ENCODE measurements around the gene GPR183. TPM values are rescaled to one million over a fixed set of nuclear protein-coding genes. Genes with fewer than 3 reads are reported as not detected.
A peak's percentile ranks its signal among the peaks of the same experiment; 100 is the strongest.

The GPR183 gene
- total and polyA plus RNA-seq, 10 of the 15 experiments (the other 5 are each of a cell fraction or from before 2014, with no cell fraction given) = 134 to 669 (median 225) TPM

DNA sequence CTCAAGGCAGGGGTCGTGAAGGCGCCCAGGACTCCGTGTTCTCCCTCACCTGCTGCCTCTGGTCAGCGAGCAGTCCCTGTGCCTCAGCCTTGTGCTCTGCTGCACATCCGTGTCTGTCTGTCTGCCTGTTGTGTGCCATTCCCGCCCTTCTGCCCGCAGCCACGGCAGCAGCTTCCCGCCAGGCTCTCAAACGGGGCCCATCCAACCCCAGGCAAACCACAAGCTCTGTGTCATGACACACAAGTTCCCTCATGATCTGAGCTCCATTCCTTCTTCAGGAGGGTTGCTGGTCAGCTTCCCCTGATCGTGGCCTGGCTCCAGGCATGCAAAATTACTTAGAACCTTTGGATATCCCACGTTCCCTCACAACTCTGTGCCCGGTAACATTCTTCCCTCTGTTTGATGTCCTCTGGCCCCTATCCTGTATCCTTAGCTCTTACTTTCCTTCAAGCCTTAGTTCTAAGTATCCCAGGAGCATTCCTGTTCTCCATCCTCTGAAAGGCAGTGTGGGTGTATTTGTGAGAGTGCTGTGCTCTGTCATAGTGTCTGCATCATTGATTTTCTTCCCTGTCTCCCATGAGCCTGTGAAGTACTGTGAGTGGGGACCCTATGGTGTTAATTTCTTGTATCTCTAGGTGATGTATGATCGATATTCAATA lies 3.2 kb downstream of the GPR183 start:
- in situ Hi-C loops (cut with MboI) = no loop called here
- H3K4me3 ChIP-seq = peak overlapping the region; percentile 98
- TF ChIP-seq KLF5 (IDR thresholded peaks at IDR 0.05; ENCODE audit: partially characterized antibody) (no peak), POLR2AphosphoS2 (IDR thresholded peaks at IDR 0.05; ENCODE audit: low read depth, low read length) (peak; percentile 67; the same call in 1 of the 2 replicates), WRNIP1 (IDR thresholded peaks at IDR 0.05; ENCODE audit: borderline replicate concordance, low read depth, low read length) (no peak), NFYB (IDR thresholded peaks at IDR 0.05; ENCODE audit: insufficient read depth, low read depth, low read length) (no peak), FOXM1 (IDR thresholded peaks at IDR 0.05; ENCODE audit: low read depth, low read length) (no peak), ZZZ3 (IDR thresholded peaks at IDR 0.05; ENCODE audit: control insufficient read depth, insufficient read length, low read depth) (no peak), MTA3 (IDR thresholded peaks at IDR 0.05; ENCODE audit: borderline replicate concordance, low read length) (0 out of 2 replicates have a peak, but pooled peaks have one; percentile 15), SMARCA5 (IDR thresholded peaks at IDR 0.05) (no peak), YY1 (IDR thresholded peaks at IDR 0.05; ENCODE audit: low read depth, low read length) (no peak), BACH1 (IDR thresholded peaks at IDR 0.05; ENCODE audit: borderline replicate concordance) (peak; percentile 84), RAD51 (IDR thresholded peaks at IDR 0.05) (no peak), CREM (IDR thresholded peaks at IDR 0.05; ENCODE audit: low read depth) (0 out of 2 replicates have a peak, but pooled peaks have one; percentile 11), HDAC2 (IDR thresholded peaks at IDR 0.05) (no peak), SIN3A (IDR thresholded peaks at IDR 0.05; ENCODE audit: low read depth, low read length) (no peak), ETV6 (conservative IDR thresholded peaks at IDR 0.05 in 1 of 2, IDR thresholded peaks at IDR 0.05 in 1 of 2; ENCODE audit: borderline replicate concordance in 1 of 2, low read depth in 1 of 2) (no peak), CREB1 (IDR thresholded peaks at IDR 0.05; ENCODE audit: low read depth) (no peak), NR2F1 (conservative IDR thresholded peaks at IDR 0.05) (no peak), GATAD2B (conservative IDR thresholded peaks at IDR 0.05; ENCODE audit: low read depth) (no peak), RUNX3 (IDR thresholded peaks at IDR 0.05; ENCODE audit: low read length) (peak; percentile 77), GABPA (IDR thresholded peaks at IDR 0.05; ENCODE audit: low read depth) (no peak), MTA2 (IDR thresholded peaks at IDR 0.05; ENCODE audit: low read depth) (no peak), ZNF217 (IDR thresholded peaks at IDR 0.05) (no peak)
- TF ChIP-seq, protein P1, sequence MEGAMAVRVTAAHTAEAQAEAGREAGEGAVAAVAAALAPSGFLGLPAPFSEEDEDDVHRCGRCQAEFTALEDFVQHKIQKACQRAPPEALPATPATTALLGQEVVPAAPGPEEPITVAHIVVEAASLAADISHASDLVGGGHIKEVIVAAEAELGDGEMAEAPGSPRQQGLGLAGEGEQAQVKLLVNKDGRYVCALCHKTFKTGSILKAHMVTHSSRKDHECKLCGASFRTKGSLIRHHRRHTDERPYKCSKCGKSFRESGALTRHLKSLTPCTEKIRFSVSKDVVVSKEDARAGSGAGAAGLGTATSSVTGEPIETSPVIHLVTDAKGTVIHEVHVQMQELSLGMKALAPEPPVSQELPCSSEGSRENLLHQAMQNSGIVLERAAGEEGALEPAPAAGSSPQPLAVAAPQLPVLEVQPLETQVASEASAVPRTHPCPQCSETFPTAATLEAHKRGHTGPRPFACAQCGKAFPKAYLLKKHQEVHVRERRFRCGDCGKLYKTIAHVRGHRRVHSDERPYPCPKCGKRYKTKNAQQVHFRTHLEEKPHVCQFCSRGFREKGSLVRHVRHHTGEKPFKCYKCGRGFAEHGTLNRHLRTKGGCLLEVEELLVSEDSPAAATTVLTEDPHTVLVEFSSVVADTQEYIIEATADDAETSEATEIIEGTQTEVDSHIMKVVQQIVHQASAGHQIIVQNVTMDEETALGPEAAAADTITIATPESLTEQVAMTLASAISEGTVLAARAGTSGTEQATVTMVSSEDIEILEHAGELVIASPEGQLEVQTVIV (IDR thresholded peaks at IDR 0.05; ENCODE audit: borderline replicate concordance, partially characterized antibody) = no peak

More for the DNA sequence above, 3.2 kb downstream of the GPR183 start:
- FAIRE-seq (no peak), ATAC-seq (peak; percentile 4), DNase-seq (ENCODE audit: low read depth, low spot score) (no peak)
- RAD21 ChIA-PET (ENCODE audit: unreplicated experiment) = interaction anchor here (0.8 to 14.1 kb wide), 15 partner anchors 8 to 132 kb away, joined by 3 to 247 read pairs (median 16); no protein-coding TSS in a partner anchor
- SMC1A ChIA-PET (ENCODE audit: uncharacterized antibody, unreplicated experiment) = interaction anchor here (0.8 to 13.7 kb wide), 17 partner anchors 8 to 132 kb away, joined by 3 to 264 read pairs (median 9); no protein-coding TSS in a partner anchor
- Histone ChIP-seq H4K20me1 (ENCODE audit: control insufficient read depth, insufficient read depth) (no peaks in the 10 kb centered on the region; the same call in 1 of the 2 replicates), H3K27me3 (replicated peaks in 1 of 2; ENCODE audit: control insufficient read depth in 2 of 2, insufficient read depth in 2 of 2, low read length in 1 of 2) (no peaks in the 10 kb centered on the region), H3K4me2 (ENCODE audit: control insufficient read depth, insufficient read depth) (peak overlapping the region; percentile 64), H3K79me2 (ENCODE audit: control insufficient read depth, insufficient read depth, low read length) (peaks cover 100% of the 10 kb centered on the region), H3K9me3 (replicated peaks; ENCODE audit: control insufficient read depth, insufficient read depth, low read length) (no peaks in the 10 kb centered on the region), H3K36me3 (ENCODE audit: control insufficient read depth in 2 of 2, insufficient read depth in 2 of 2, low read length in 1 of 2) (peaks cover 0 to 14% of the 10 kb centered on the region in 2 experiments; a peak in 3 of 4 replicates), H3K27ac (ENCODE audit: control insufficient read depth, insufficient read depth) (peak overlapping the region; percentile 93), H2AFZ (ENCODE audit: control insufficient read depth, low read depth, low read length) (no peak overlapping the region), H3K4me1 (ENCODE audit: control insufficient read depth, insufficient read depth, low read length) (peaks cover 26% of the 10 kb centered on the region), H3K9ac (ENCODE audit: control insufficient read depth, insufficient read depth, low read length) (peak overlapping the region; percentile 83)
- WGBS (ENCODE audit: insufficient coverage, insufficient replicate concordance, low lambda C conversion rate, missing lambda C conversion rate) = under 1% methylated on average over 14 of the region's 14 CpGs
- BruUV-seq (replicated peaks) = no TSS peak
- intact Hi-C loops (cut with micrococcal nuclease; ENCODE audit: unreplicated experiment) = loop anchor here (2.0 to 10.0 kb wide), 2 partner anchors 71 to 201 kb away; partner anchors contain the start of gene TM9SF2
- POLR2A ChIA-PET = interaction anchor here (0.5 to 8.0 kb wide), 9 partner anchors 11 to 75 kb away, joined by 3 to 59 read pairs (median 4); no protein-coding TSS in a partner anchor
- CTCF ChIA-PET = interaction anchor here (0.8 to 6.7 kb wide), 8 partner anchors 22 to 131 kb away, joined by 3 to 61 read pairs (median 8); no protein-coding TSS in a partner anchor

Measured in GM12878 (cell line).